Transverse colon (tissue), 4 donors: ENCODE data around the gene ARHGEF10L. TPM values are rescaled to one million over a fixed set of nuclear protein-coding genes. Genes with fewer than 3 reads are reported as not detected.

Experiments used
- DNase-seq: peaks from one replicate; pipeline ENCODE4 v3.0.0-alpha.2; 2019
- H3K27ac ChIP-seq, 4 donors: fragments of 200-600 bp; sonication (generic); 2 replicates each; pipeline ENCODE4 v1.5.1; 2016 to 2018; ENCODE audit warnings: inconsistent platforms in 4 of 4
- H3K27me3 ChIP-seq: fragments of 200-600 bp; sonication (generic); 2 replicates; pipeline ENCODE4 v1.5.1; 2017; ENCODE audit warnings: inconsistent platforms
- H3K36me3 ChIP-seq, 4 donors: fragments of 200-600 bp; sonication (generic); 2 replicates each; pipeline ENCODE4 v1.5.1; 2017 to 2019; ENCODE audit warnings: inconsistent platforms in 4 of 4
- H3K4me1 ChIP-seq, 4 donors: fragments of 200-600 bp; sonication (generic); 2 replicates each; pipeline ENCODE4 v1.5.1; 2017 to 2020; ENCODE audit warnings: inconsistent platforms in 4 of 4
- H3K4me3 ChIP-seq, 4 donors: fragments of 200-600 bp; sonication (generic); 1 replicate in 1 of 4; 2 replicates in 3 of 4; pipeline versions ENCODE4 v1.5.1 to v1.6.1; 2017 to 2019; ENCODE audit warnings: inconsistent platforms in 4 of 4
- H3K9me3 ChIP-seq, 2 donors: fragments of 200-600 bp; sonication (generic); 2 replicates each; pipeline ENCODE4 v1.5.1; 2017 to 2019; ENCODE audit warnings: inconsistent platforms in 2 of 2
- EP300 ChIP-seq: sonication (generic); formaldehyde crosslinking; IDR thresholded peaks from one replicate; pipeline ENCODE4 v1.6.1; 2017; ENCODE audit warnings: antibody characterized with exemption, low read depth
- POLR2A ChIP-seq: fragments of 450-650 bp; IDR thresholded peaks from one replicate; pipeline ENCODE4 v1.6.1; 2016; ENCODE audit warnings: antibody characterized with exemption, mild to moderate bottlenecking, moderate library complexity
- POLR2AphosphoS5 ChIP-seq, 3 donors: sonication (generic); formaldehyde crosslinking; IDR thresholded peaks; one replicate each; pipeline ENCODE4 v1.6.1; 2016; ENCODE audit warnings: antibody characterized with exemption in 3 of 3
- WGBS, 2 donors: methylation state at CpG; one replicate each; pipeline ENCODE4 v1.1.5; 2018; ENCODE audit warnings: low coverage in 1 of 2; 5-methylcytosine and 5-hydroxymethylcytosine counted together
- in situ Hi-C, 4 donors: fragments of 200-750 bp; cut with MboI; loops; one replicate each; pipeline versions ENCODE4 v1.15.0 to v1.15.1; 2017; ENCODE audit warnings: low sequenced_read_pairs in 3 of 4, low pct_ligation_motif_present in 1 of 4, low pct_unique_long_range_greater_than_20kb in 1 of 4
- intact Hi-C: fragments of 100-400 bp; cut with DNase I; formaldehyde crosslinking; loops from one replicate; pipeline ENCODE4 v1.15.1; 2023; ENCODE audit warnings: low total_unique reads
- total RNA-seq, 4 donors: library from RNA; depleted of rRNA; stranded (reverse); fragments of >200 nt; gene quantifications; one replicate each; pipeline ENCODE4 v1.1.0, GENCODE V29; 2016
- TF ChIP-seq, protein P1 (sequence below), 5 experiments: fragments of 200-600 bp in 3 of 5; fragments of 450-650 bp in 2 of 5; sonication (generic) in 3 of 5; IDR thresholded peaks; 1 replicate in 2 of 5; 2 replicates in 3 of 5; pipeline ENCODE4 v1.5.1; 2016 to 2017; ENCODE audit warnings: antibody characterized with exemption in 5 of 5, inconsistent platforms in 3 of 5, mild to moderate bottlenecking in 2 of 5, moderate library complexity in 1 of 5

ARHGEF10L gene
- total RNA-seq, 4 donors from 2014 or later = 115 to 326 (median 199) TPM

DNA sequence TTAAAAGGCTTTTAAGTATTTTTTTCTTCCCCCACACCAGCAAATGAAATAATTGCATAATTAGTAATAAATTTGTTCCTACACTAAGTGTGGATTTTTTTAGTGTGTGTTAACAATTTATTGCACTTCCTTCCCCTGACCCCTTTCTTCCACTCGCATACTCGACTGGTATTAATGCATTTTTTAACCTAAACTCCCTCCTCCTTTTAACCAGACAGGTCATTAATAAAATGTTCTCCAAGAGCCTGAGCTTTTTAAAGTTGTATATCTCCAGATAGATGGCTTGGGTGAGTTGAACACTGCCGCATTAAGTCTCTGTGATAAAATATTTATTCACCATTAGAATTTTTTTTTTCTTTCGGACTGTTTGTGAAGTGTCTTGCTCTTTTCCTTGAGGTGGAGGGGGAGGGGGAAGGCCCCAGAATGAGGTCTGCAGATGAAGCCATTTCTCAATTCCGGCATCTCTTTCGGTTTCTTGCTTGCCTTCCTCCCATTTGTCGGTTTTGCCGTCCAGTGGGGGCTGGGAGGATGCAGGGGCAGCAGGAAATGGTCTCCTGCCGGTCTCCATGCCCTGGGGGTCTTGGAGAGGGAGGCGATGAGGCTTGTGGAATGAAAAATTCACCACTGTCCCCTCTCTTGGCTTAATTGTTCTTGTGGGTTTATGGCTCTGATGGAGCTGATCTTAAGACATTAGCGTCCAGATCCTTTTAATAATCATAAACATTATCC, 151.6 kb downstream of the ARHGEF10L start:
- intact Hi-C loops = no loop called here
- H3K27ac ChIP-seq = no peak overlapping the region
- no peaks in the 10 kb centered on the region for H3K4me1 ChIP-seq
- H3K36me3 ChIP-seq = peaks cover 0 to 41% (median 10%) of the 10 kb centered on the region in 4 donors
- 55 to 67% methylated on average over 10 to 11 of the region's 11 CpGs for WGBS, 2 donors
- in situ Hi-C loops = no loop called here
- DNase-seq = no peak
- no peaks in the 10 kb centered on the region for H3K27me3 ChIP-seq
- no peak for TF ChIP-seq POLR2AphosphoS5 (IDR thresholded peaks at IDR 0.05)
- no peak overlapping the region for H3K4me3 ChIP-seq
- H3K9me3 ChIP-seq = no peaks in the 10 kb centered on the region

DNA sequence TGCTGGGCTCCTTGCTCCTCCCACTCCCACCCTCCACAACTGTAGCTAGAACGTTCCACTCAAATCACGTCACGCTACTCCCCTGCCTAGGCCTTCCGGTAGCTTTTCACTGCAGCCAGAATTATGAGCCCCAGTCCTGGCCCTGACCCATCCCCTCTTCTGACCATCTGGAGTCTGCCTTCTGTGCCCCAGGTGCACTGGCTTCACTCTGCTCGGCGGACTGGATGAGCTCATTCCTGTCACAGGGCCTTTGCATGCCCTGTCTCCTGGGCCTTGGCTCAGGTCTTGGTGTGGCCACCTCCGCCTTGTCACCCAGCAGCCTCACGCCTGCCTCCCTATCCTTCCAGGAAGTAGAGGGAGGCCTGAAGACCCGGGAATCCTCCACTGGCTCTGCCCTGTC, 153.1 kb downstream of the ARHGEF10L start:
- intact Hi-C loops (no loop called here), in situ Hi-C loops (no loop called here)
- Histone ChIP-seq H3K27me3 (no peaks in the 10 kb centered on the region), H3K36me3 (peaks cover 0 to 44% (median 8%) of the 10 kb centered on the region in 4 donors), H3K4me3 (no peak overlapping the region), H3K27ac (no peak overlapping the region), H3K9me3 (no peaks in the 10 kb centered on the region), H3K4me1 (no peaks in the 10 kb centered on the region)
- DNase-seq = no peak
- 59 to 76% methylated on average over 3 to 9 of the region's 9 CpGs for WGBS, 2 donors
- TF ChIP-seq POLR2A = no peak

DNA sequence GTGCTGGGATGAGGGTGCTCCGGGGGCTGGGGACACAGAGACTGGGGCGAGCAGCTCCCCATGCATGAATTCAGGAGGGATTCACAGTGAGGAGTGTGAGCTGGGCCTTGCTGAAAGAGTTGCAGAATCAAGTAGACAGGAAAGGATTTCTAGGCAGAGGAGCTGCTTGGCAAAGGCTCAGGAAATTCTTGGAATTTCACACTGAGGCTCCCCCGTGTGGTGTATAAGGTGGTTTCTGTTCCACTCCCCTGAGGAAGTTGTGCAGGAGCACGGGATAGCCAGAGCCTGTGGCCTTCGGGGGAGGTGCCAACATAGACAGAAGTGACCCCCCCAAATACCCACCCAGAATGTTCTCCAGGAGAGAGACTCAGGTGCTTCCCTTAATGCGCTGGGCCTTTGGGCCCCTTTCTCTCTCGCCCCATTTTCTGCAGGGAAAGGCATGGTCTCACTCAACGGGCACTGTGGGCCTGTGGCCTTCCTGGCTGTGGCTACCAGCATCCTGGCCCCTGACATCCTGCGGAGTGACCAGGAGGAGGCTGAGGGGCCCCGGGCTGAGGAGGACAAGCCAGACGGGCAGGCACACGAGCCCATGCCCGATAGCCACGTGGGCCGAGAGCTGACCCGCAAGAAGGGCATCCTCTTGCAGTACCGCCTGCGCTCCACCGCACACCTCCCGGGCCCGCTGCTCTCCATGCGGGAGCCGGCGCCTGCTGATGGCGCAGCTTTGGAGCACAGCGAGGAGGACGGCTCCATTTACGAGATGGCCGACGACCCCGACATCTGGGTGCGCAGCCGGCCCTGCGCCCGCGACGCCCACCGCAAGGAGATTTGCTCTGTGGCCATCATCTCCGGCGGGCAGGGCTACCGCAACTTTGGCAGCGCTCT, 157.2 kb downstream of the ARHGEF10L start:
- no peaks in the 10 kb centered on the region for H3K4me1 ChIP-seq
- 79 to 80% methylated on average over 1 to 40 of the region's 42 CpGs for WGBS, 2 donors
- in situ Hi-C loops (no loop called here), intact Hi-C loops (no loop called here)
- H3K27me3 ChIP-seq = no peaks in the 10 kb centered on the region
- peaks cover 0 to 35% (median 6%) of the 10 kb centered on the region in 4 donors for H3K36me3 ChIP-seq
- no peak overlapping the region for H3K27ac ChIP-seq
- DNase-seq = no peak
- H3K4me3 ChIP-seq = no peak overlapping the region
- no peaks in the 10 kb centered on the region for H3K9me3 ChIP-seq
- TF ChIP-seq, protein P1, sequence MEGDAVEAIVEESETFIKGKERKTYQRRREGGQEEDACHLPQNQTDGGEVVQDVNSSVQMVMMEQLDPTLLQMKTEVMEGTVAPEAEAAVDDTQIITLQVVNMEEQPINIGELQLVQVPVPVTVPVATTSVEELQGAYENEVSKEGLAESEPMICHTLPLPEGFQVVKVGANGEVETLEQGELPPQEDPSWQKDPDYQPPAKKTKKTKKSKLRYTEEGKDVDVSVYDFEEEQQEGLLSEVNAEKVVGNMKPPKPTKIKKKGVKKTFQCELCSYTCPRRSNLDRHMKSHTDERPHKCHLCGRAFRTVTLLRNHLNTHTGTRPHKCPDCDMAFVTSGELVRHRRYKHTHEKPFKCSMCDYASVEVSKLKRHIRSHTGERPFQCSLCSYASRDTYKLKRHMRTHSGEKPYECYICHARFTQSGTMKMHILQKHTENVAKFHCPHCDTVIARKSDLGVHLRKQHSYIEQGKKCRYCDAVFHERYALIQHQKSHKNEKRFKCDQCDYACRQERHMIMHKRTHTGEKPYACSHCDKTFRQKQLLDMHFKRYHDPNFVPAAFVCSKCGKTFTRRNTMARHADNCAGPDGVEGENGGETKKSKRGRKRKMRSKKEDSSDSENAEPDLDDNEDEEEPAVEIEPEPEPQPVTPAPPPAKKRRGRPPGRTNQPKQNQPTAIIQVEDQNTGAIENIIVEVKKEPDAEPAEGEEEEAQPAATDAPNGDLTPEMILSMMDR (IDR thresholded peaks at IDR 0.05) = peak in 1 of 5 experiments; percentile 13
- no peak for TF ChIP-seq EP300
- peak in 1 of 3 donors; percentile 5 for TF ChIP-seq POLR2AphosphoS5 (IDR thresholded peaks at IDR 0.05)

DNA sequence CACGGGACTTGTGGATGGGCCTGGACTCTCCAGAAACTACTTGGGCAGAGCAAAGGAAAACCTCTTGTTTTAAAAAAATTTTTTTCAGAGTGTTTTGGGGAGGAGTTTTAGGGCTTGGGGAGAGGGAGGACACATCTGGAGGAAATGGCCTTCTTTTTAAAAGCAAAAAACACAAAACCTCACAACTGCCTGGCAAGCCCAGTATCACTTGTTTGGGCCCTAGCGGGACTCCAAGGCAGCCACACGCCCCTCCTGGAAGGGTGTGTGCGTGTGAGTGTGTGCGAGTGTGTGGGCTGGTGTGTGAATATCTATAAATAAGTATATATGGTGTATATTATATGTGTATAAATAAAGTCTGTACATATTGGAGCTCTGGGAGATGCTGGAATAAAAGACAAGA, 158.0 kb downstream of the ARHGEF10L start:
- intact Hi-C loops = no loop called here
- Histone ChIP-seq H3K4me3 (no peak overlapping the region), H3K27me3 (no peaks in the 10 kb centered on the region), H3K9me3 (no peaks in the 10 kb centered on the region), H3K36me3 (peaks cover 0 to 27% (median 6%) of the 10 kb centered on the region in 4 donors), H3K4me1 (no peaks in the 10 kb centered on the region), H3K27ac (no peak overlapping the region)
- 54 to 76% methylated on average over 4 to 5 of the region's 5 CpGs for WGBS, 2 donors
- TF ChIP-seq POLR2A = no peak
- TF ChIP-seq, protein P1 (IDR thresholded peaks at IDR 0.05) = no peak
- TF ChIP-seq POLR2AphosphoS5 (IDR thresholded peaks at IDR 0.05) = no peak
- TF ChIP-seq EP300 = no peak
- no peak for DNase-seq
- in situ Hi-C loops = no loop called here

DNA sequence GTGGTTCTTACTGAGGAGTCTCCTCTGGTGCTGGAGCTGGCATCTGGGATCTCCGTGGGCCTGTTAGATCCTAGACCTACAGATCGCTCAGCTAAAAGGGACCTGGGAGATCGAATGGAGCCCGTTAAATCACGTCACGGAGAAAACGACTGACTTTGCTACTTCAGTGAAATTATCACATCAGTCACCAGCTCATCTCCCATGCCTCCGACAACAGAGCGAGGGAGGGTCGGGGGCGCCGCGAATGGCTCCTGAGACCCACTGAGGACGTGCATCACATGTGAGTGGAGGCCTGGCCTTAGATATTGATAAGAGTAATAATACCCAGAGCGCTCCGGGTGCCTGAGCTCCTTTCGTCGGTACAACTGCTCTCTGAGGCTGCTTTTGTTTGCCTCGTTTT, 160.1 kb downstream of the ARHGEF10L start:
- in situ Hi-C loops = no loop called here
- H3K27me3 ChIP-seq = no peaks in the 10 kb centered on the region
- H3K9me3 ChIP-seq = no peaks in the 10 kb centered on the region
- peaks cover 0 to 17% (median 5%) of the 10 kb centered on the region in 4 donors for H3K36me3 ChIP-seq
- no peak overlapping the region for H3K27ac ChIP-seq
- no peak for DNase-seq
- intact Hi-C loops = no loop called here
- WGBS, 2 donors = 90% methylated on average over 19 of the region's 19 CpGs; no CpG with 5 or more reads in 1 of the 2 donors
- TF ChIP-seq EP300 (no peak), POLR2A (no peak), POLR2AphosphoS5 (IDR thresholded peaks at IDR 0.05) (no peak)
- TF ChIP-seq, protein P1 (IDR thresholded peaks at IDR 0.05) = no peak
- no peaks in the 10 kb centered on the region for H3K4me1 ChIP-seq
- no peak overlapping the region for H3K4me3 ChIP-seq
